NCI-H128 (cell line): Measurements from ENCODE around the gene MAP3K20.

Experiments
- DNase-seq: peaks from one replicate; lab custom pipeline; 2025; ENCODE audit not compliant: unreplicated experiment; lab: John Stamatoyannopoulos, UW

MAP3K20 gene

DNA sequence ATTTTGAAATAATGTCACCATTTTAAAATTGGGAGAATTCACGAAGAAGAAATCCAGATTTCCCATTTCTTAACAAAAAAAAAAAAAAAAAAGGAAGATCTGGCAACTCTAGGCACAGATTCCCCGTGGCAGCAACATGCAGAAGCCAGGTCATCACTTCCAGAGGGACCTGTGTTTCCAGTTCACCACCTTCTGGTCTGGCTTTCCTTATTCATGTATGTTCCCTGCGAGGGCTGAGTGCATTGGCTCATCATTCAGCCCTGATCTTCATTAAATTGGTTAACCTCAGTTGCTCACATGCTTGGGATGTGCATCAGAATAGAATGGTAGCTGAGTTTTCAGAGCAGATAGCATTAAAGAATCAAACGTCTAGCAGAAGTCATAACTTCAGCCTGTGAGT lies 25.0 kb upstream of the MAP3K20 start:
- DNase-seq, result no peak

DNA sequence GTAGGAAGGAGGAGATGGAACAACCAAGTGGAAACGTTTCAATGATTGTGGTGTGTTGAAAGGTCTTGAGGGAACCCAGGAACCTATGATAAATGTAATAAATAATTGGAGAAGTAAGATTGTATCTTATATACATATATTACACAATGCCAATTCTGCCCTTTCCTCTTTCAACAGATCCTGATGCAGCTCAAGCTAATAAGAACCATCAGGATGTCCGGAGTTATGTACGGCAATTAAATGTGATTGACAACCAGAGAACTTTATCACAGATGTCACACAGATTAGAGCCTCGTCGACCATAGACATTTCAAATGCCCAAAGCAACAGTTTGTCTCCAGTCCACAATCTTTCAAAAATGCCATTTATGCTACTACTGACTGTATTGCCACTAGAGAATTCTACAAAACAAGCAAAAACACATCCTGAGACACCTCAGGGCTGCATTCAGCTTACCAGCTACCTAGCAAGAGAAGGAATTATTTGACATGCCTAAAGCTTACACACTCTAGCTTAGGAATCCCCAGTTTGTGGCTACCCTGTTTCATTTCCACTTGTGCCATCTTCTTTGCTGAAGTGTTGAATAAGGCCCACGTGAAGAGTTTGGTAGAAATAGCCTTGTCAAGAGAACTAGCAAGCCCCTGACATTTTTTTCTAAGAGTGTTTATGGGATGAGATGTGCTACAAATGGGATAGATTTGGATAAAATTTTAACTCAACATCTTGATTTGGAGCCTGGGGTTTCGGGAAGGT lies 24.0 kb upstream of the MAP3K20 start:
- DNase-seq, result no peak

GRCh38 chr2:173053043-173053699 lies 22.5 kb upstream of the MAP3K20 start:
- no peak for DNase-seq

- DNase-seq, result no peak
Observed at GRCh38 chr2:173054466-173054865, 21.2 kb upstream of the MAP3K20 start.

- DNase-seq, result no peak
Observed at GRCh38 chr2:173056705-173057364, 18.8 kb upstream of the MAP3K20 start.

DNA sequence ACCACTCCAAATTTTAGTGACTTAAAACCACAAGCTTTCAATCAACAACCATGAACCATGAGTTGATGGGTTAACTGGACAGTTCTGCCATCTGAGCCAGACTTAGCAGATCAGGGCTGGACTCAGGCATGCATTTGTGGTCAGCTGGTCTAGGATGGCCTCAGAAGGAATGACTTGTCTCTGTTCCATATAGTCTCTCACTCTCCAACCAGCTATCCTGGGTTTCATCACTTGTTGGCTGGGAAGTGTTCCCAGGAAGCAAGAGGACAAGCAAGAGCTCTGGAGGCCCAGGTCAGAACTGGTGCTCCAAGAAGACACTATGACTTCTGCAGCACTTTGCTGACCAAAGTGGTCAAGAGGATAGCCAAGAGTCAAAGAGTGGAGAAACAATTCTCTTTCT lies 17.5 kb upstream of the MAP3K20 start:
- no peak for DNase-seq

DNA sequence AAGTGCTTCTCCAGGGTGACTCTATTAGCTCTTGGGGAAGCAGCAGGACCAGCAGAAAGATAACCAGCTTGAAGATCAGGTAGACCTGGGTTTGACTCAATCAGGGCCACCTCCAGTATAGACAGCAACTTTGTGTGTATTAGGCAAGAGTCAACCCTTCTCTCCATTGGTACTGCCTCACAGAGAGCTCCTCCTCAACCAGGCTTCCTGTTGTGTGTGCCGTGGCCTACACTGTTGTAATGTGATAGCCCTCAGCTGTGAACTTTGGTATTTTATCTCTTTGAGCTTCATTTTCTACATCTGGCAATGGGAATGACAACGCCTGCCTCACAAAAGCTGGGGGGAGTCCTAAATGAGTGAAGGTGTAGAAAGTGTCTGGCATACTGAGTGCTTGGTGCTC lies 17.0 kb upstream of the MAP3K20 start:
- DNase-seq, result no peak

GRCh38 chr2:173059292-173059691 lies 16.4 kb upstream of the MAP3K20 start:
- DNase-seq, result no peak

GRCh38 chr2:173059971-173060461 lies 15.6 kb upstream of the MAP3K20 start:
- no peak for DNase-seq

- no peak for DNase-seq
Observed at GRCh38 chr2:173062801-173063200, 12.8 kb upstream of the MAP3K20 start.

DNA sequence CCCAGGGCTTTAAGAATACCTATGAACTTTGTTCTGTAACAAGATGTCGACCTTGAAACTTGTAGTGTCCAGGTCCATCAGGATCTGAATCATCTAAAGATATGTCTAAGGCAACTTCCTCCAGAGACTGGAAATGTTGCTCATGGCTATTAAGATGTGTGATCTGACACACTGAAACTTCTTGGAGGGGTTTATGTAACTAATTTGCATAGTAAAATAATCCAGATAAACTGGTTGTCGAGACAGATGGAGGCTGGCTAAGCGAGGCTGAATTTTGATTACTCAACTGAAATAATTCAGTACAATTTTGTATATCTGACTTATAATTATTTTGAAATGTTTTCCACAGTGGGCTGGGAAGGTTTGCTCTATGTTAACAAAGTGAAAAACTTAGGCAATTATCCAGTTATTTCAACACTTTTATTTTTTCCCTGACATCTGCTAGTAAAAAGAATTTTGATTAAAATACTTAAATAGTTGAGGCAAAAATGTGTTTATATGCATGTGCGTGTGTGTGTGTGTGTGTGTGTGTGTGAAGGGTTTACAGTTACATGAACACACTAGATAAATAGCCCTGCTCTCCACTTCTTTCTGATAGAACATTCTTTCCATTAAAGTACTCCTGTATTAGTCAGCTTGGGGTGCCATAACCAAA lies 11.4 kb upstream of the MAP3K20 start:
- no peak for DNase-seq

- no peak for DNase-seq
Observed at GRCh38 chr2:173066887-173067676, 8.6 kb upstream of the MAP3K20 start.

DNA sequence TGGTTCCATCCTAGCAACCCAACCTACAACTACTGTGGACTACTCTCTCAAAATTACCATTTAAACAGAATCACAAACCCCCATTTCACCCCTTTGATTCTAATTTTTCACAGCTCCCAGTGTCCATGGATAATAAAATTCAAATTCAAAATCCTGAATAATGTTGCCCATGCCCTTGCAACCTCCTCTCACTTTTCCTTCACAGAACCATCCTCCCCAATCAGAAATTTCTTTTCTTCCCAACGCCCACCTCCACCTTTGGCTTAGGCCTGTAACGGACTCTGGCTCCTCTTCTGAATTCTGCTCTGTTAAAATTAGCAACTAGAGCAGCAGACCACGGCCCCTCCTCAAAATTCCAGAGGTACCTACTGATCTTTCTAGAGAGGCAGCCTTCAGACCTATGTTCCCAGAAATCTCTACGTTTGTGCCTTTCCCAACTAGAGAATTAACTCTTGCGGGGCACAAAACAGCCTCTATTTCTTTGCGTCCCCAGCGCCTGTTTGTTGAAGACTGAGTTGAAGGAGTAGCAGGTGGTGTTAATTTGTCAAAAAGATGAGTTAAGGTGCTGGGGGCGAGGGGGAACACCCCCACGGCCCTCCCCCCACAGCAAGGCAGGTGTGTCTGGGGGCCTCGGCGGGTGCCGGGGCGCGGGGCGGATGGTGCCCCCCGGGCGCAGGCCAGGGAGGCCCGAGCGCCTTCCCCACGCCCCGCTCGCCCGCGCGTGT lies 428 bp upstream of the MAP3K20 start:
- DNase-seq, result no peak

DNA sequence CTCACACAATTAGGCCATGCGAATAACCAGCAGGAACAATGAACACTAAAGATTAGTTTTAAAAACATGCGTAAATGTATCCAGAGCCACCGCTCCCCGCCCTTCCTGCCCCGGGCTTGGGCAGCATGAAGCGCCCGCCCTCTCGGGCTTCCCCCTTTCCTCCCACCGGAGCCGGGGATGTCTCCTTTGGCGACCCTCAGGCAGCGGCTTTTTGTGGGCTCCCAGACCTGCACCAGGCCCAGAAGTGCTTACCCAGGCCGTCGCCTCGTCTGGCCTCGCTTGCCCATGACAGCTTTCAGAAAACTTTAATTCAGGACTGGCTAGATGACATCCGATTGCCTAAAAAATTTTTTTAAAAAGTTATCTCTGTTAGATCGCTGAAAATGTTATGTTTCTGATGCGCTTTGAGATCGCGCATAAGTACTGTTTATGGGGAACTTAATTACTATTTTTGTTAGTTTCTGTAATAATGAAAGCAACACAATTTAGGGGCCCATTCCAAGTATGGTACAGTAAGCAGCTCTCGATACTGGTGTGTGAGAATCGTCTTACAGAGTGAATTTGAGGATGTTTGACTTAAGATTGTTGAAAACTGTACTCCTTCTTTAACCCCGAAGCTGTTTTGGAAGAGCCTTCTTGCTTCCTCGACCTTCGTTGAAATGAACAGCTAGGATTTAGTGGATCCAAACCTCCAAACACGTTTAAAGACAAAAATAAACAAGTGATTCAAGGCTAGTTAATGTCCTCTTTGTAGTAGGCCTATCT lies 1.1 kb downstream of the MAP3K20 start:
- DNase-seq, result no peak

GRCh38 chr2:173077506-173078177 lies 2.0 kb downstream of the MAP3K20 start:
- DNase-seq, result no peak

DNA sequence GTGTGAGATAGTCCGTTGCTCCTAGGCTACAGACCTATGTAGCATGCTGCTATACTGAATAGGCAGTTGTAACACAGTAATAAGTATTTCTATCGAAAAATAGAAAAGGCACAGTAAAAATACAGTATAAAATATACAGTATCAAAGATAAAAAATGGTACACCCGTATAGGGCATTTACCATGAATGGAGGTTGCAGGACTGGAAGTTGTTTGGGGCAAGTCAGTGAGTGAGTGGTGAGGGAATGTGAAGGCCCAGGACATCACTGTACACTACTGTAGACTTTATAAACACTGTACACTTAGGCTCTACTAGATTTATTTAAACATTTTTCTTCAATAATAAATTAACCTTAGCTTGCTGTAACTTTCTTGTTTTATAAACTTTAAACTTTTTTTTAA lies 3.5 kb downstream of the MAP3K20 start:
- no peak for DNase-seq

- no peak for DNase-seq
Observed at GRCh38 chr2:173079973-173080860, 4.6 kb downstream of the MAP3K20 start.
